CD1c-positive myeloid dendritic cell (primary cell): ENCODE measurements around the gene KY.

ENCODE experiments used
- DNase-seq: peaks from one replicate; pipeline ENCODE4 v3.0.0-alpha.2; 2016; ENCODE audit errors: extremely low spot score

The KY gene

GRCh38 chr3:134667956-134668355 is 17.1 kb upstream of the KY start:
- DNase-seq: no peak

- no peak for DNase-seq
These were observed 16.6 kb upstream of the KY start for GRCh38 chr3:134667406-134667805.

GRCh38 chr3:134666885-134667284 is 16.1 kb upstream of the KY start:
- no peak for DNase-seq

- no peak for DNase-seq
These were observed 15.6 kb upstream of the KY start for GRCh38 chr3:134666466-134666865.

GRCh38 chr3:134666052-134666451 is 15.2 kb upstream of the KY start:
- no peak for DNase-seq

GRCh38 chr3:134665243-134665642 is 14.4 kb upstream of the KY start:
- DNase-seq: no peak

- no peak for DNase-seq
These were observed 13.1 kb upstream of the KY start for GRCh38 chr3:134663721-134664456.

GRCh38 chr3:134660046-134660441 is 9.2 kb upstream of the KY start:
- DNase-seq: no peak

- no peak for DNase-seq
These were observed 8.7 kb upstream of the KY start for GRCh38 chr3:134659391-134660045.

- no peak for DNase-seq
These were observed 7.7 kb upstream of the KY start for GRCh38 chr3:134658555-134658954.

GRCh38 chr3:134656211-134656800 is 5.5 kb upstream of the KY start:
- no peak for DNase-seq

- DNase-seq: no peak
These were observed 4.9 kb upstream of the KY start for GRCh38 chr3:134655706-134656105.

GRCh38 chr3:134654031-134654430 is 3.2 kb upstream of the KY start:
- DNase-seq: no peak

GRCh38 chr3:134652886-134653630 is 2.2 kb upstream of the KY start:
- DNase-seq: no peak

GRCh38 chr3:134652409-134652831 is 1.6 kb upstream of the KY start:
- DNase-seq: no peak

GRCh38 chr3:134651347-134652041 is 672 bp upstream of the KY start:
- no peak for DNase-seq

GRCh38 chr3:134649106-134649705 is 1.6 kb downstream of the KY start:
- DNase-seq: no peak

- no peak for DNase-seq
These were observed 2.7 kb downstream of the KY start for GRCh38 chr3:134647902-134648760.

- DNase-seq: no peak
These were observed 4.7 kb downstream of the KY start for GRCh38 chr3:134646086-134646485.

- DNase-seq: no peak
These were observed 5.3 kb downstream of the KY start for GRCh38 chr3:134645515-134645914.
